ENCODE measurements around the gene EXOC4.

Gene EXOC4

DNA sequence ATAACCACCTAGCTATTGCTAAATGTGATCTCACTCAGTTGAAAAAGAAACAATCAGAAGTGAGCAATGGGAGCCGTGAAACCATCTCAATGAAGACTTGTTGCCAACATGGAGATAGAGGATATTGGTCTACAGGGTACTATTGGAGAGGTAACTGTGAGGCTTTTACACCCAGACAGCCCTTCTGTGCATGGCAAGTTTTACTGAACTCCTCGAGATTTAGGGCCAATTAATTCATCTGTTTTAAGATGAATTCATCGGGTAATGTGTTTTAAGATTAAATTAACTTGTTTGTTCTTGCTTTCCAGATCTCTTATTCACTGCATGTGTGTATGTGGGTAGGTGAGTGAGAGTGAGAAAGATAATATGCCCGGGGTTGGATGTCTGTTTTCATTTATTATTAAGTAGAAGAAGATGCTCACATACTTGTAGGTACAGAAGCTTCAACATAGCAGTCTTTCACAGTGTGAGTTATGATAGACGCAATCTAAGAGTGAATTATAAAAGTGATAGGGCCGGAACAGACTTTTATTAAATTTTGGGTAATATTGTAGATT lies 323.8 kb downstream of the EXOC4 start:
- Histone ChIP-seq H3K79me2 (ENCODE audit: control insufficient read depth, insufficient read depth, low read length, unreplicated experiment) (no peaks in the 10 kb centered on the region), H3K4me1 (ENCODE audit: control insufficient read depth, insufficient read depth, low read length, unreplicated experiment) (peaks cover 7% of the 10 kb centered on the region), H3K27ac (ENCODE audit: low read depth, low read length) (no peak overlapping the region), H3K4me3 (ENCODE audit: low read depth, low read length) (no peak overlapping the region), H2AFZ (ENCODE audit: low read length, unreplicated experiment) (no peak overlapping the region), H3K27me3 (ENCODE audit: insufficient read depth, low read length) (no peaks in the 10 kb centered on the region), H3K36me3 (ENCODE audit: insufficient read depth, low read length) (peaks cover 3% of the 10 kb centered on the region; the same call in 1 of the 2 replicates)

- no peaks in the 10 kb centered on the region for H3K79me2 ChIP-seq (ENCODE audit: control insufficient read depth, insufficient read depth, low read length, unreplicated experiment)
- peaks cover 3% of the 10 kb centered on the region; the same call in 1 of the 2 replicates for H3K36me3 ChIP-seq (ENCODE audit: insufficient read depth, low read length)
- no peaks in the 10 kb centered on the region for H3K27me3 ChIP-seq (ENCODE audit: insufficient read depth, low read length)
- H3K27ac ChIP-seq (ENCODE audit: low read depth, low read length) = peak overlapping the region; percentile 96
- peak overlapping the region; percentile 33 for H2AFZ ChIP-seq (ENCODE audit: low read length, unreplicated experiment)
- peaks cover 23% of the 10 kb centered on the region for H3K4me1 ChIP-seq (ENCODE audit: control insufficient read depth, insufficient read depth, low read length, unreplicated experiment)
- H3K4me3 ChIP-seq (ENCODE audit: low read depth, low read length) = peak overlapping the region; percentile 30; the same call in 1 of the 2 replicates
Observed at GRCh38 chr7:133582766-133583523, 330.1 kb downstream of the EXOC4 start.

DNA sequence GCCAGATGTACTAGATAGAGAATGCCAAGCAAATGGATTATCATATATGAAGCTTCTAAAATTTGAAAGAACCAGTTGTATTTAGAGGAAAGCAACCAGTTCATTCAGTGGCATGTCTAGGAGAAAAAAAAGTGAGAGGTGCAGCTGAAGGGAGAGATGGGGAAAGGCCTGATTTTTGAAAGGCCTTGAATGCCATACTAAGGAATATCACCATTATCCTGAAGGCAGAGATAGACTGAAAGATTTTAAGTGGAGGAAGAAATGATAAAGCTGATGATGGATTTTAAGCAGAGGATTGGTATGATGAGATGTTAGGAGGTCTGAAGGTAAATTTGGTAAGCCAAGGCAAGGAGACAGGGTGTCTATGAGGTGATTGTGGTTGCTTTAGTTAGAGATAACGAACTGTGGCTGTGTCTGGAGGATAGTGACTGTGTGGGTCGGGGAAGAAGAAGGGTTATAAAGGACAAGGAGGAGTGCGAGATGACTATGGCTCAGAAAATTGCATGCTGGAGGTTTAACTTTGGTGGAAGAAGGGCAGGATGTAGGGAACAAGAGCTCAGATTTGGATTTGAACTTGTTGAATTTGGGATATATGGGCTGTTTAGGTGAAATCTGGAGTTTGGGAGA lies 330.8 kb downstream of the EXOC4 start:
- no peaks in the 10 kb centered on the region for H3K27me3 ChIP-seq (ENCODE audit: insufficient read depth, low read length)
- peak overlapping the region; percentile 96 for H3K27ac ChIP-seq (ENCODE audit: low read depth, low read length)
- peaks cover 3% of the 10 kb centered on the region; the same call in 1 of the 2 replicates for H3K36me3 ChIP-seq (ENCODE audit: insufficient read depth, low read length)
- H3K79me2 ChIP-seq (ENCODE audit: control insufficient read depth, insufficient read depth, low read length, unreplicated experiment) = no peaks in the 10 kb centered on the region
- peaks cover 23% of the 10 kb centered on the region for H3K4me1 ChIP-seq (ENCODE audit: control insufficient read depth, insufficient read depth, low read length, unreplicated experiment)
- peak overlapping the region; percentile 30; the same call in 1 of the 2 replicates for H3K4me3 ChIP-seq (ENCODE audit: low read depth, low read length)
- peak overlapping the region; percentile 33 for H2AFZ ChIP-seq (ENCODE audit: low read length, unreplicated experiment)

DNA sequence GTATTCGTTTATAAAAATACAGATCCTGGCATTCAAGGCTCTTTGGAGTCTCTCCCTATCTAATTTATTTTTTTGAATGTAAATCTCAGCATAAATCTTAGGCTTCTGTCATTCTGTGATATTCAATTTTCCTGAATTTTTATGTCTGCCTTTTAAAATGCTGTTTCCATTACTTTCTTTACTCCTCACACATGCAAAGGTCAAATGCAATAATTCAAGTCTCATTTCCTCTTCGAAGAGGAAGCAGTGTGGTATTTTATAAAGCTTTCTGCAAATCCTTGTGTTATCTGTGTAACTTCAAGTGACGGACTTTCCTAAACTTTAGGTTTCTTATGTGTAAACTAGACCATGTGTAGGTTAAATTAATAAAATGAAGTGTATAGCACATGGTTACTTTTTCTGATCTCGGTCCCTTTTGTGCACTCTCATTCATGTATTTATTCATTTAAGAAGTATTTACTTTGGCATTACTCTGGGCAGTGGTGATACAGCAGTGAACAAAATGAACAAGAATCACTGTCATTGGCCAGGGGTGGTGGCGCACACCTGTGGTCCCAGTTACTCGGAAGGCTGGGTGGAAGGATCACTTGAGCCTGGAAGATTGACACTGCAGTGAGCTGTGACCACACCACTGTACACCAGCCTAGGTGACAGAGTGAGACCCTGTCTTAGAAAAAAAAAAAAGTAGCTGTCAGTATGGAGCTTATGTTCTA lies 332.2 kb downstream of the EXOC4 start:
- Histone ChIP-seq H3K4me3 (ENCODE audit: low read depth, low read length) (no peak overlapping the region), H3K27me3 (ENCODE audit: insufficient read depth, low read length) (no peaks in the 10 kb centered on the region), H3K36me3 (ENCODE audit: insufficient read depth, low read length) (peaks cover under 1% of the 10 kb centered on the region; the same call in 1 of the 2 replicates), H3K4me1 (ENCODE audit: control insufficient read depth, insufficient read depth, low read length, unreplicated experiment) (peaks cover 23% of the 10 kb centered on the region), H3K27ac (ENCODE audit: low read depth, low read length) (no peak overlapping the region), H2AFZ (ENCODE audit: low read length, unreplicated experiment) (no peak overlapping the region), H3K79me2 (ENCODE audit: control insufficient read depth, insufficient read depth, low read length, unreplicated experiment) (no peaks in the 10 kb centered on the region)

- H3K27ac ChIP-seq (ENCODE audit: low read depth, low read length) = no peak overlapping the region
- H2AFZ ChIP-seq (ENCODE audit: low read length, unreplicated experiment) = no peak overlapping the region
- no peaks in the 10 kb centered on the region for H3K79me2 ChIP-seq (ENCODE audit: control insufficient read depth, insufficient read depth, low read length, unreplicated experiment)
- no peak overlapping the region for H3K4me3 ChIP-seq (ENCODE audit: low read depth, low read length)
- H3K36me3 ChIP-seq (ENCODE audit: insufficient read depth, low read length) = no peaks in the 10 kb centered on the region
- H3K27me3 ChIP-seq (ENCODE audit: insufficient read depth, low read length) = no peaks in the 10 kb centered on the region
- peaks cover 23% of the 10 kb centered on the region for H3K4me1 ChIP-seq (ENCODE audit: control insufficient read depth, insufficient read depth, low read length, unreplicated experiment)
Observed at GRCh38 chr7:133586253-133586652, 333.4 kb downstream of the EXOC4 start.

GRCh38 chr7:133587903-133588302 lies 335.0 kb downstream of the EXOC4 start:
- Histone ChIP-seq H3K27ac (ENCODE audit: low read depth, low read length) (no peak overlapping the region), H3K4me3 (ENCODE audit: low read depth, low read length) (no peak overlapping the region), H3K79me2 (ENCODE audit: control insufficient read depth, insufficient read depth, low read length, unreplicated experiment) (no peaks in the 10 kb centered on the region), H3K36me3 (ENCODE audit: insufficient read depth, low read length) (no peaks in the 10 kb centered on the region), H3K4me1 (ENCODE audit: control insufficient read depth, insufficient read depth, low read length, unreplicated experiment) (peaks cover 14% of the 10 kb centered on the region), H3K27me3 (ENCODE audit: insufficient read depth, low read length) (no peaks in the 10 kb centered on the region), H2AFZ (ENCODE audit: low read length, unreplicated experiment) (no peak overlapping the region)

GRCh38 chr7:133590795-133591194 lies 337.9 kb downstream of the EXOC4 start:
- no peak overlapping the region for H3K4me3 ChIP-seq (ENCODE audit: low read depth, low read length)
- no peak overlapping the region for H2AFZ ChIP-seq (ENCODE audit: low read length, unreplicated experiment)
- no peaks in the 10 kb centered on the region for H3K27me3 ChIP-seq (ENCODE audit: insufficient read depth, low read length)
- H3K27ac ChIP-seq (ENCODE audit: low read depth, low read length) = no peak overlapping the region
- no peaks in the 10 kb centered on the region for H3K4me1 ChIP-seq (ENCODE audit: control insufficient read depth, insufficient read depth, low read length, unreplicated experiment)
- H3K79me2 ChIP-seq (ENCODE audit: control insufficient read depth, insufficient read depth, low read length, unreplicated experiment) = no peaks in the 10 kb centered on the region
- H3K36me3 ChIP-seq (ENCODE audit: insufficient read depth, low read length) = no peaks in the 10 kb centered on the region

DNA sequence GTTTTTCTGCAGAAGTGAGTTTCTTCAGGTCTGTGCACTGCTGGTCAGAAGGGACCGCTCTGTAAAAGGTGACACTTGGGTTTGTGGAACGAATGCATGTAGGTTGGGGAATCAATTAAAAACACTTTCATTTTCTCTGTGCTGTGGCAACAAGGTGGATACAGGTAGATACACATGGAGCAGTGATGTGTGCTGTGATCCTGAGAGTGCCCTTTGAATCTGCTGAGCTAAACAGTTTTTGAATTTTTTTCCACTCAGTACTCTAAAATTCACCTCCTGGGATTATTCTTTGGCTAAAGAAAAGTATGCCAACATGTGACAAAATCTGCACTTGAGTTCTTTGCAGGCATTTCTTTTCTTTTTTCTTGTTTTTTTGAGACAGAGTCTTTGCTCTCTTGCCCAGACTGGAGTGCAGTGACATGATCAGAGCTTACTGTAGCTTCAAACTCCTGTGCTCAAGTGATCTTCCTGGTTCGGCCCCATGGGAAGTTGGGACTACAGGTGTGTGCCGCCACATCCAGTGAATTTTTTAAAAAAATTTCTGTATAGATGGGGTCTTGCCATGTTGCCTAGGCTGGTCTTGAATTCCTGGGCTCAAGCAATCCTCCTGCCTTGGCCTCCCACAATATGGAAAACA lies 338.9 kb downstream of the EXOC4 start:
- Histone ChIP-seq H3K4me1 (ENCODE audit: control insufficient read depth, insufficient read depth, low read length, unreplicated experiment) (no peaks in the 10 kb centered on the region), H3K27me3 (ENCODE audit: insufficient read depth, low read length) (no peaks in the 10 kb centered on the region), H3K79me2 (ENCODE audit: control insufficient read depth, insufficient read depth, low read length, unreplicated experiment) (no peaks in the 10 kb centered on the region), H3K27ac (ENCODE audit: low read depth, low read length) (no peak overlapping the region), H3K4me3 (ENCODE audit: low read depth, low read length) (no peak overlapping the region), H3K36me3 (ENCODE audit: insufficient read depth, low read length) (no peaks in the 10 kb centered on the region), H2AFZ (ENCODE audit: low read length, unreplicated experiment) (no peak overlapping the region)

GRCh38 chr7:133593561-133593960 lies 340.7 kb downstream of the EXOC4 start:
- H3K4me3 ChIP-seq (ENCODE audit: low read depth, low read length) = no peak overlapping the region
- H3K27me3 ChIP-seq (ENCODE audit: insufficient read depth, low read length) = no peaks in the 10 kb centered on the region
- H3K79me2 ChIP-seq (ENCODE audit: control insufficient read depth, insufficient read depth, low read length, unreplicated experiment) = no peaks in the 10 kb centered on the region
- no peak overlapping the region for H2AFZ ChIP-seq (ENCODE audit: low read length, unreplicated experiment)
- H3K36me3 ChIP-seq (ENCODE audit: insufficient read depth, low read length) = no peaks in the 10 kb centered on the region
- no peaks in the 10 kb centered on the region for H3K4me1 ChIP-seq (ENCODE audit: control insufficient read depth, insufficient read depth, low read length, unreplicated experiment)
- H3K27ac ChIP-seq (ENCODE audit: low read depth, low read length) = no peak overlapping the region

DNA sequence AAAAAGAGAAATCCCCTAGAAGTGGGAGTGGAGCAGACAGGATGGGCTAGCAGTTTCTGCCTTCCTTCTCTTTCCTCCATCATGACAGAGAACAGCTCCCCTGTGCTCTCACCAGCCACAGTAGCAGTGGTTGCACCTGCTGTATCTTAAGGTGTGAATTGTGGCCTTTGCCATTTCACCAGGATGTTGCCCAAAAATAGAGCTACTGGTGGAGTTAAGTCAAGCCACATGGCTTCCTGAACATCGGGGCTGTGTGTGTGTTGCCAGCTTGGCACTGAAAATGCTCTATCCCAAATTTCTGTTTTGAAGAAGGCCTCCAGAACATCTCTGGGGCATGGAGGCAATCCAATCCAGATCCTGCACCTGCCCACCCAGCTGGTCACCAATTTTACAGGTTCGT lies 348.7 kb downstream of the EXOC4 start:
- Histone ChIP-seq H3K27me3 (ENCODE audit: insufficient read depth, low read length) (no peaks in the 10 kb centered on the region), H2AFZ (ENCODE audit: low read length, unreplicated experiment) (no peak overlapping the region)

More for the DNA sequence above, 348.7 kb downstream of the EXOC4 start:
- H3K79me2 ChIP-seq (ENCODE audit: control insufficient read depth, insufficient read depth, low read length, unreplicated experiment) = no peaks in the 10 kb centered on the region
- no peak overlapping the region for H3K27ac ChIP-seq (ENCODE audit: low read depth, low read length)
- H3K4me3 ChIP-seq (ENCODE audit: low read depth, low read length) = no peak overlapping the region
- no peaks in the 10 kb centered on the region; the same call in 1 of the 2 replicates for H3K36me3 ChIP-seq (ENCODE audit: insufficient read depth, low read length)
- H3K4me1 ChIP-seq (ENCODE audit: control insufficient read depth, insufficient read depth, low read length, unreplicated experiment) = peaks cover 14% of the 10 kb centered on the region

Measured in ACC112 (cell line).